Fibroblast of lung (primary cell): ENCODE measurements around the gene C15orf39. TPM values are rescaled to one million over a fixed set of nuclear protein-coding genes. Genes with fewer than 3 reads are reported as not detected.

Experiments
- DNase-seq, 2 donors: peaks; one replicate each; pipeline versions ENCODE4 v3.0.0 to v3.0.0-alpha.2; 2010; ENCODE audit warnings: low read depth in 2 of 2
- H2AFZ ChIP-seq: 2 replicates; pipeline ENCODE4 v1.5.1; 2012; ENCODE audit warnings: low read length, control low read depth, inconsistent platforms
- H3K27ac ChIP-seq: 2 replicates; pipeline ENCODE4 v1.5.1; 2011; ENCODE audit warnings: low read length, control low read depth; ENCODE audit not compliant: insufficient read depth
- H3K27me3 ChIP-seq: 2 replicates; pipeline ENCODE4 v1.5.1; 2011; ENCODE audit warnings: mild to moderate bottlenecking, low read length; ENCODE audit not compliant: control insufficient read depth, insufficient read depth
- H3K36me3 ChIP-seq: 2 replicates; pipeline ENCODE4 v1.5.1; 2011; ENCODE audit warnings: low read length; ENCODE audit not compliant: control insufficient read depth, insufficient read depth
- H3K4me1 ChIP-seq: 2 replicates; pipeline ENCODE4 v1.5.1; 2011; ENCODE audit warnings: low read length; ENCODE audit not compliant: control insufficient read depth, insufficient read depth; ENCODE audit errors: extremely low read depth
- H3K4me2 ChIP-seq: 2 replicates; pipeline ENCODE4 v1.5.1; 2011; ENCODE audit warnings: low read length, control low read depth; ENCODE audit not compliant: insufficient read depth; ENCODE audit errors: extremely low read depth
- H3K4me3 ChIP-seq, 4 experiments: fragments of 200-600 bp in 1 of 4; sonication (generic) in 1 of 4; replicated peaks in 1 of 4; 2 replicates each; pipeline ENCODE4 v1.5.1; 2011 to 2016; ENCODE audit warnings: low read length in 4 of 4, low read depth in 3 of 4, mild to moderate bottlenecking in 3 of 4, control low read depth in 2 of 4, inconsistent platforms in 1 of 4, mixed read lengths in 1 of 4; ENCODE audit not compliant: insufficient read depth in 1 of 4; ENCODE audit errors: control extremely low read depth in 1 of 4
- H3K79me2 ChIP-seq: 2 replicates; pipeline ENCODE4 v1.5.1; 2012; ENCODE audit warnings: mild to moderate bottlenecking, low read length, inconsistent platforms; ENCODE audit not compliant: control insufficient read depth, insufficient read depth
- H3K9ac ChIP-seq: 2 replicates; pipeline ENCODE4 v1.5.1; 2011; ENCODE audit warnings: mild to moderate bottlenecking, low read length, control low read depth; ENCODE audit not compliant: insufficient read depth
- H3K9me3 ChIP-seq: 2 replicates; pipeline ENCODE4 v1.5.1; 2012; ENCODE audit warnings: low read depth, low read length; ENCODE audit not compliant: control insufficient read depth, insufficient read depth
- H4K20me1 ChIP-seq: 2 replicates; pipeline ENCODE4 v1.5.1; 2011; ENCODE audit warnings: low read length; ENCODE audit not compliant: control insufficient read depth, insufficient read depth; ENCODE audit errors: extremely low read depth
- EZH2 ChIP-seq: IDR thresholded peaks from 2 replicates; pipeline ENCODE4 v1.5.1; 2012; ENCODE audit warnings: low read length, control low read depth, mild to moderate bottlenecking; ENCODE audit errors: missing control alignments
- polyA plus RNA-seq, 2 donors: library from polyadenylated mRNA; depleted of rRNA in 1 of 2; stranded (reverse) in 1 of 2; unstranded in 1 of 2; fragments of >200 nt; gene quantifications; 2 replicates each; pipeline ENCODE4 v1.2.1, GENCODE V29; 2011 to 2012; ENCODE audit warnings: missing spikeins in 1 of 2
- total RNA-seq: library from RNA; depleted of rRNA; stranded (reverse); fragments of >200 nt; gene quantifications from 2 replicates; pipeline ENCODE4 v1.2.1, GENCODE V29; 2014
- TF ChIP-seq, protein P1 (sequence below), 2 donors: IDR thresholded peaks in 1 of 2; conservative IDR thresholded peaks in 1 of 2; 1 replicate in 1 of 2; 2 replicates in 1 of 2; pipeline ENCODE4 v1.5.1; 2011 to 2012; ENCODE audit warnings: low read length in 2 of 2, control low read depth in 1 of 2, inconsistent platforms in 1 of 2, low read depth in 1 of 2, mild to moderate bottlenecking in 1 of 2

C15orf39 gene
- total and polyA plus RNA-seq, 2 donors (not counting 1 experiment from before 2014, with no cell fraction given) = 1.7 to 2.3 TPM

DNA sequence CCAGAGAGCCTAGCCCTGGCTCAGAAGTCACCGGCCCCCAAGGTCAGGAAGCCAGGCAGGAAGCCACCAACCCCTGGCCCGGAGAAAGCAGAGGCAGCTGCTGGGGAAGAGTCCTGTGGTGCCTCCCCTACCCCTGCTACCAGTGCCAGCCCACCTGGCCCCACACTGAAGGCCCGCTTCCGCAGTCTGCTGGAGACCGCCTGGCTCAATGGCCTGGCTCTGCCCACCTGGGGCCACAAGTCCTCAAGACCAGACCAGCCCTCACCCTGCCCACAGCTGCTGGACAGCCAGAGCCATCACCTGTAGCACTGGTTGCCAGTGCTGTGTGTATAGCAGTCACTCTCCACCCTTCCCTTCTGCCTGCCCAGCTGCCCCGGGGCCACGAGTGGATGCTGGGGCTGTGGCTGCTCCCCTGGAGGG lies 9.1 kb downstream of the C15orf39 start:
- no peak overlapping the region for H3K4me3 ChIP-seq
- no peak overlapping the region for H3K27ac ChIP-seq
- peaks cover 2% of the 10 kb centered on the region for H4K20me1 ChIP-seq
- peaks cover 19% of the 10 kb centered on the region for H3K79me2 ChIP-seq
- no peaks in the 10 kb centered on the region for H3K4me1 ChIP-seq
- H3K9me3 ChIP-seq = no peaks in the 10 kb centered on the region
- H2AFZ ChIP-seq = no peak overlapping the region
- DNase-seq = no peak
- no peak overlapping the region for H3K9ac ChIP-seq
- peaks cover 20% of the 10 kb centered on the region for H3K36me3 ChIP-seq
- no peaks in the 10 kb centered on the region for H3K27me3 ChIP-seq
- TF ChIP-seq, protein P1, sequence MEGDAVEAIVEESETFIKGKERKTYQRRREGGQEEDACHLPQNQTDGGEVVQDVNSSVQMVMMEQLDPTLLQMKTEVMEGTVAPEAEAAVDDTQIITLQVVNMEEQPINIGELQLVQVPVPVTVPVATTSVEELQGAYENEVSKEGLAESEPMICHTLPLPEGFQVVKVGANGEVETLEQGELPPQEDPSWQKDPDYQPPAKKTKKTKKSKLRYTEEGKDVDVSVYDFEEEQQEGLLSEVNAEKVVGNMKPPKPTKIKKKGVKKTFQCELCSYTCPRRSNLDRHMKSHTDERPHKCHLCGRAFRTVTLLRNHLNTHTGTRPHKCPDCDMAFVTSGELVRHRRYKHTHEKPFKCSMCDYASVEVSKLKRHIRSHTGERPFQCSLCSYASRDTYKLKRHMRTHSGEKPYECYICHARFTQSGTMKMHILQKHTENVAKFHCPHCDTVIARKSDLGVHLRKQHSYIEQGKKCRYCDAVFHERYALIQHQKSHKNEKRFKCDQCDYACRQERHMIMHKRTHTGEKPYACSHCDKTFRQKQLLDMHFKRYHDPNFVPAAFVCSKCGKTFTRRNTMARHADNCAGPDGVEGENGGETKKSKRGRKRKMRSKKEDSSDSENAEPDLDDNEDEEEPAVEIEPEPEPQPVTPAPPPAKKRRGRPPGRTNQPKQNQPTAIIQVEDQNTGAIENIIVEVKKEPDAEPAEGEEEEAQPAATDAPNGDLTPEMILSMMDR (conservative IDR thresholded peaks at IDR 0.05 in 1 of 2, IDR thresholded peaks at IDR 0.05 in 1 of 2; ENCODE audit: low read depth in 1 of 2, low read length in 2 of 2) = no peak
- no peak for TF ChIP-seq EZH2
- H3K4me2 ChIP-seq = no peak overlapping the region

- Histone ChIP-seq H3K4me3 (no peak overlapping the region), H3K79me2 (peaks cover 12% of the 10 kb centered on the region), H4K20me1 (peaks cover 2% of the 10 kb centered on the region), H3K4me2 (no peak overlapping the region), H3K36me3 (peaks cover 20% of the 10 kb centered on the region), H2AFZ (no peak overlapping the region), H3K4me1 (no peaks in the 10 kb centered on the region), H3K27me3 (no peaks in the 10 kb centered on the region), H3K9me3 (no peaks in the 10 kb centered on the region), H3K27ac (no peak overlapping the region), H3K9ac (no peak overlapping the region)
- TF ChIP-seq, protein P1 (conservative IDR thresholded peaks at IDR 0.05 in 1 of 2, IDR thresholded peaks at IDR 0.05 in 1 of 2; ENCODE audit: low read depth in 1 of 2, low read length in 2 of 2) = no peak
- TF ChIP-seq EZH2 = no peak
- peak in 1 of 2 donors; percentile 2 for DNase-seq
These were observed 9.9 kb downstream of the C15orf39 start for GRCh38 chr15:75211436-75212199.

DNA sequence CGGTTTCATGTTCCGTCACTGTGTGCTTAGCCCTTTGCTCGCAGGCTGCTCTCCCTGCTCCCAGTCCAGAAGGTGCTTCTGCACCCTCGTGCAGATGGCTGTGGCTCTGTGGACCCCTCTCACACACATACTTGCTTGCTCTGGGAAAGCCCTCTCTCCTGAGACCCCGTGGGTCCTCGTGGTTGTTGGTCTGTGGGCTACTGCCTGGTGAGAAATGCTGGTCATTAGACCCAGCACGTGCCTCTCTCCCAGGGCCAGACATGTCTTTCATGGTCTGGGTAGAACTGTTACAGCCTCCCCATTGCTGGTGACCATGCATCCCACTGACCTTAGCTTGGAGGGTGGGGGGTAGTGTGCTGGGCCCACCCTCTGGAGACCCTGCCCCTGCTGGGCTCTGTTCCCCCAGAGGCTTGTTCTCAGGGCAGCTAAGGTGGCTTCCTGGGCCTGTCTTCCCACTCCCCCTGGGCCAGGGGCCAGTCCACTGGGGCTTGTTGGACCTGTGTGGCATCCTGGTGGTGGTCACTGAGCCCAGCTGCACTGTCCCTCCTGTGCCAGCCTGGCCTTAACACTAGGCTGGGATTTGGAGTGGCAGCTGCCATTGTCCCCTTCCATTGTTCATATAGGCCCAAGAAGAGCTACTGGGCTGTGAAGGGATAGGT lies 10.6 kb downstream of the C15orf39 start:
- TF ChIP-seq EZH2 = no peak
- TF ChIP-seq, protein P1 (conservative IDR thresholded peaks at IDR 0.05 in 1 of 2, IDR thresholded peaks at IDR 0.05 in 1 of 2; ENCODE audit: low read depth in 1 of 2, low read length in 2 of 2) = no peak

More for the DNA sequence above, 10.6 kb downstream of the C15orf39 start:
- no peak overlapping the region for H3K4me2 ChIP-seq
- H3K9me3 ChIP-seq = no peaks in the 10 kb centered on the region
- H2AFZ ChIP-seq = no peak overlapping the region
- no peak overlapping the region for H3K9ac ChIP-seq
- no peak overlapping the region for H3K4me3 ChIP-seq
- H3K4me1 ChIP-seq = no peaks in the 10 kb centered on the region
- no peak for DNase-seq
- H3K79me2 ChIP-seq = peaks cover 12% of the 10 kb centered on the region
- no peaks in the 10 kb centered on the region for H3K27me3 ChIP-seq
- H3K27ac ChIP-seq = no peak overlapping the region
- H4K20me1 ChIP-seq = peaks cover 2% of the 10 kb centered on the region
- H3K36me3 ChIP-seq = peaks cover 20% of the 10 kb centered on the region
